GOT3 (cell line): ENCODE results near the gene TMEM132E.

ENCODE experiments used
- DNase-seq: peaks from one replicate; lab custom pipeline; 2025; ENCODE audit warnings: mixed read lengths; lab: John Stamatoyannopoulos, UW

Gene TMEM132E

DNA sequence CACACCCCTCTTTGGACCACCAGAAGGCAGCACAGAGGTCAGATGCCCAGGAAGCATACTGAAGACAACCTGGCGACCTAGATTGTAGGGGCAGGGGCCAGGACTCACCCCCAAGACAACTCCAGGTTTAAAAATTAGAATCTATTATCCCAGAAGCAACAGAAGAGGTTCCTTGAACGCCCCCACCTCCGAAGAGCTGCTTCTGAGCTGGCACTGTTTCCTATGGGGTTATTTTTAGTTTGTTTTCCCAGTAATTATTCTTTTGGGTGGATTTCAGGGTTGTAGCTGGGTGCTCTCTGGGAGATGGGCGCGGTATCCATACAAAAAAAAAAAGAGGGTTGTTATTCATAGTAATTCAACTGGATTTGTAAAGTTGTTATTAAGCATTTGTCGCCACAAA, 10.4 kb upstream of the TMEM132E start:
- DNase-seq, result no peak

DNA sequence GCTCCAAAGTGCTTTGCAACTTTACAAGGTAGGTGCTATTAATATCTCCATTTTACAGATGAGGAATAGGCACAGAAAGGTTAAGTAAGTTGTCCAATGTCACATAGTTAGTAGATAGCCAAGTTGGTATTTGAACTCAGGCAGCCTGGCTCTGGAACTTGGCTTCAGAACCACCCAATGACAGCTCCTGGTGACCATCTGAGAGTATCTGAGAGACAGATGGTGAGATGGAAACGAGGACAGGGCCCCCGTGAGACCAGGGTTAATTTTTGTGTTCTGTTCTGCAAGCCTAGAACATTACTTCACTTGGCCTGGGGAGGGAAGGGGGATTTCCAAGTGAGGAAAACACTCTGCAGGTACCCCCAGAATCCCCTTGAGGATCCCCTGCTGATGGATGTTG, 9.8 kb upstream of the TMEM132E start:
- DNase-seq, result no peak

DNA sequence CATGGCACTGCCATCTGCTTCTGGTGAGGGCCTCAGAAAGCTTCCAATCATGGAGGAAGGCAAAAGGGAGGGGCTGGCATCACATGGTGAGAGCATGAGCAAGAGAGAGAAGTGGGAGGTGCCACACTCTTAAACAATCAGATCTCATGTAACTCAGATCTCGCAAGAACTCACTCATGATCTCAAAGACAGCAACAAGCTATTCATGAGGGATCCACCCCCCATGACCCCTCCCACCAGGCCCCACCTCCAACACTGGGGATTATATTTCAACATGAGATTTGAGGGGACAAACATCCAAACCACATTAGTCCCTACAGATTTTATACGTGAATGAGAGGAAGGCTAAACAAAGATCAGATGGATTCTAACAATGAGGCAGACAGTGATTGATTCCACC, 8.9 kb upstream of the TMEM132E start:
- no peak for DNase-seq

DNA sequence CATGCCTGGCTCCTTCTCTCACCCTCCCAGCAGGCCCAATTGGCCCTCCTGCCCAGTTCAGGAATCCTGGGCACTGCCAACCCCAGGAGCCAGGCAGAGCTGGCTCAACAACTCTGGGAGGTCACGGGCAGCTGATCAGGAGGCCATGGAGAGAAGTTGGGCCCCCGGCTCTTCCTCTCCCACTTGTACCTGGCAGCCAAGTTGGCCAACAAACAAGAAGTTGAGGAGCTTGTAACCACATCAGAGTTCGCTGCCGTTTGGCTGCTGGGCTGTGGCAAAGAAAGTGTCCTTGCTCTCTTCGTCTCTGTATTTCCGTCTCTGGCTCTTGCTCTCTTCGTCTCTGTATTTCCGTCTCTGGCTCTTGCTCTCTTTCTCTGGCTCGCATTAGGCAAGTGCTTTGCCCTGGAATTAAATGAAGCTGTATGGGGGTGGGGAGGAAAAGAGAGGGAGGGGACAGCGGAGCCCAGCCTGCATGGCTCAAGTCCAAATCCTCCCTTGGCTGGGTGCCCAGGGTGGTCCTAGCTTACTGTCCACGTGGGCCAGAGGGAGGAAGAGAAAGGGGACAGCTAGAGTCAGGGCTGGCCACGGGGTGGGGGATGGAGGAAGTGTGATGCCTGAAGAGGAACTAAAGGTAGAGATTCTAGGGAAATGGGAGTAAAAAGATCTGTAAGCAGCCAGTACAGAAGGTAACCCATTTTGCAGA, 7.8 kb upstream of the TMEM132E start:
- no peak for DNase-seq

DNA sequence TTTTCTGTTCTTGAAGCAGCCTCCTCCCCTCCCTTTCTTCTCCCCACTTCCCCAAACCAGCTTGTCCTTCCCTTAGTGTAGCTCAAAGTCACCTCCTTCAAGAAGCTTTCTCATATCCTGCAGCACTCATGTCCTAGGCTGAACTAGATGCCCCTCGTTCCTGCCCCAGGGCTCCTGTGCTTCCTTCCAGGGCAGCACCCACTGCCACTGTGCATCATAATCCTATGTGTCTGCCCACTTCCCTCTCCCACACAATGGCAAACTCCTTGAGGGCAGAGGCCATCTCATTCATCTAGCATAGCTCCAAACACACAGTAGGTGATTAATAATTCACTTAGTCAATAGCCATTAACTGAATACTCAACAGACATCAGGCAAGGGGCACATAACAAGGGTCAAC, 6.9 kb upstream of the TMEM132E start:
- DNase-seq, result no peak

DNA sequence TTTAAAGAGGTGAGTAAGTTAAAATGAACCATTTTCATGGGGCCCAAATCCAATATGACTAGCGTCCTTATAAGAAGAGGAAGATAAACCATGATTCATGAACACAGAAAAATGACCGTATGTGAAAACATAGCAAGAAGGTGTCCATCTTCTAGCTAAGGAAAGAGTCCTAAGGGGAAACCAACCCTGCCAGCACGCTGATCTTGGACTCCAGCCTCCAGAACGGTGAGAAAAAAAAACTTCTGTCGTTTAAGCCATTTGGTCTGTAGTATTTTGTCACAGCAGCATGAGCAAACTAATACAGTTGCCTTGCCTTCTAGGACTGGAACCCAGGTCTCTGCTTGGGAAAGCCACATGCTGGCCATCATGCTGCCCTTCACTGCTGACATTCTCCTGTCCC, 4.2 kb upstream of the TMEM132E start:
- DNase-seq, result no peak

DNA sequence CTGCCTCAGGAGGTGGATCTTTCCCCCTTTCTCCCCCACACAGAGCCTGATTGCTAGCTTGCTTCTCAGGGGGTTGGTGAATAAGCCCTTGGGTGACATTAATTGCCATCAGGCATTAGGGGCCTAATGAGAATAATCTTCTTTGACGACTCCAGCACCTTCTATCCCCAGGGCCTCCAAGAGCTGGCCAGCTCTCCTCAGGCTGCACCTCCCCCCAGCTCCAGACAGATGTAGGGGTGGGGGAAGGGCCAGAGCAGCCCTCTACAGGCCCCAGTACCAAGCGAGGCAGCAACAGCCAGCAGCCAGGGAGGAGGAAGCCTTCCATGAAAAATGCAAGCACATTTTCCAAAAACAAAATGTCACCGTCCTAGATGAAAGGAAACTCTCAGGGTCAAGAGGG, 1.4 kb upstream of the TMEM132E start:
- no peak for DNase-seq

DNA sequence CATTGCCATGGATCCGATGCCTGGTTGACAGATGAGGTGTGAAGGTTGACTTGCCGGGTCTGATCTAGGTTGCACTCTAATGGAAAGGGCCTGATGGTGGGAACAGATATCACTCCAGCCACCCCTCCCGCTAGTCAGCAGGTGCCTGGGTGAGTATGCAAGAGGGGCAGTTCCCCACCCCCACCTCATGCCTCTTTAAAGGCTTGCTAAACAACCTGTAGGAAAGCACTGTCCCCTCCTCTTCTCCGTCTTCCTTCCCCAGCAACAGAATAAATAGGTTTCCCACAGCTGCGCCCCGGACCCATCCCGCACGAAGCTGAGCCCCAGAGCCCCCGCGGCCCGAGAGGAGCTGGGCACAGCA, 746 bp upstream of the TMEM132E start:
- no peak for DNase-seq

DNA sequence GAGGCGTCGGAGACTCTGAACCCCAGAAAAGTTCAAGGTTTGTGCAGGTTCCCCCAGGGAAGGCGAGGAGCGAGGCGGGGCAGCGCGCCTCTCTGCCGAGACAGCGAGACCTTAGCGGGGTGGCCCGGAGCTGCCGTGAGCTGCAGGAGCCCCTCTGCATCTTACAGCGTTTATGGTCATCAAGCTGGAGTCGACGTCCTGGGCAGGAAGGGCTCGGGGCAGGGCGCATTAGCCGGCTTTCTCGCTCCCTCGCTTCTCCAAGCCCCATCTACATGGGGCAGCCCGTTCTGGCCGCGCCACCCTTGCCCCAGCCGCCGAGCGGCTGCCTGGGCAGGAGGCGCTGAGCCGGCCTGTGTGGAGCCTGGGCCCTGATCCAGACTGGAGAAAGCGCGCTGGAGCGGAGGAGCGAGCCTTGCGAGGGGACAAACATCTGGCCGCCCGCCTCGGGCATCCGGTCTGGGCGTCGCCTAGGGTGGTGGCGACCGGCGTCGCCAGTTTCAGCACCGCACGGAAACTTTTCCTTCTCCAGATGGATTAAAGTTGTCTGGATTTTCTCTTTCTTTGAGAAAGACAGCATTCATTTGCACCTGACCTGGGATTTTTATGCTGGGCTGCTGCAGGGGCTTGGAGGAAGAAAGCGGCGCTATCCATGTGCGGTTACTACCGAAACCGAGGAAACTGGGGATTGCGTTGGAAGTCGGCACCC, 750 bp downstream of the TMEM132E start:
- DNase-seq, result no peak

DNA sequence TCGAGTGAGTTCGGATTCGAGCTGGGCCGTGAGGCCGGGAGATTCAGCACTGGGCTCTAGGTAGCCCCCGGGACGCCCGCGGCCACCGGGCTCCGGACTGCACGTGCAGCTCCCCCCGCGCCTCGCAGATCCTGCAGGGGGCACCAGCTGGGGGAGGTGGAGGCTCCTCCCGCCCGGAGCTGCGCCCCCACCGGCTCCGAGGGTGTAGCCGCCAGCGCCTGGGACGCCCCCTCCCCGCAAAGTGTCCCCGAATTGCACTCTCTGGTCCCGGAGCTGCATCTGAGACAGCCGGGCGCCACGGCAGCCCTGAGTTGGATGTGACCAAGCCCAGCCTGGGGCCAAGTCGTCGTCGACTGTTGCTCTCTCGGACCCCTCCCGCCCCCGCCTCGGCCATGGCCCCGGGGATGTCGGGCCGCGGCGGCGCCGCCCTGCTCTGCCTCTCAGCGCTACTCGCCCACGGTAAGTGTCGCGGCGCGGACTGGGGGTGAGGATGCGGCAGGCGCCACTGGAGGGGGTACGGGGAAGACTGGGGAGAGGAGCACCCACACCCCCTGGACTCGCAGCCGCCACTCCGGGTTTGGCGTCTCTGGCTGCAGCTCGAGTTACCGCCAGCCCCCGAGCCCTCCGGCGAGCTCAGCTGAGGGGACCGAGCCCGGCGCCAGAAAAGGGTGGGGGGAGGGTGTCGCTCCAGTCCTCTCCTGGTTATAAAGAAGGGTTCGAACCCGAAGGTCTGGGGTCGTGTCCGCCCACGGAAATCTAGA, 1.5 kb downstream of the TMEM132E start:
- no peak for DNase-seq

DNA sequence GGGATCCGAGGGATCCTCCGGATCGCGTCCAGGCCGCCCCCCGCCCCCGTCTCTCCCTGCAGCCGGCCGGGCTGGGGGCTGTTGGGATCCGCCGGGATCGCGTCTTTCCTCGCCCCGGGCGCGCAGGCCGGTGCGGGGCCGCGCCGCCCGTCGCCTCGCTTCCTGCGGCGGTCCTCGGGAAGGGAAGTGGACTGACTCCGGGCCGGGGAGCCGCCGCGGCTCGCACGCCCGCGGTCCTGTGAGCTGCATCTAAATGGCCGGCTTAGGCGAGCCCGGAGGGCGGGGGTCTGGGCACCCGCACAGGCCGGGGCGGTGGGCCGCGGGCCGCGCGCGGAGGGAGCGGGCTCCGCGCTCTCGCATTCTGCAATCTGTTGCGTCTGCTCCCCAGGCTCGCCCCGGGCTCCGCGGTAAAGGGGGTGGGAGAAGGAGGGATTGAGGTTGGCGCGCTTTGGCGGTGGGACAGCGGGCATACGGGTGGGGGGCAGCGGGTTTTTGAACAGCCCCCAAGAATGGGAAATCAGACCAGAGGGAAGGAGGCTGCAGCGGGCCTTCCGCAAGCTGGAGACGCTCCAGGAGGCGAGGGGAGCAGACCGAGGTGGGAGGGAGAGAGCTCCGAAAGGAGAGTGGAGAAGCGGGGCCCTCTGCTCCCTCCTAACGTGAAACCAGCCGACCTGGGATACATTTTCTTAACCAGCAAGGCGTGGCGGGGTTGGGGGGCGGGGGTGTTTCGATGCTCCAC, 2.2 kb downstream of the TMEM132E start:
- no peak for DNase-seq

DNA sequence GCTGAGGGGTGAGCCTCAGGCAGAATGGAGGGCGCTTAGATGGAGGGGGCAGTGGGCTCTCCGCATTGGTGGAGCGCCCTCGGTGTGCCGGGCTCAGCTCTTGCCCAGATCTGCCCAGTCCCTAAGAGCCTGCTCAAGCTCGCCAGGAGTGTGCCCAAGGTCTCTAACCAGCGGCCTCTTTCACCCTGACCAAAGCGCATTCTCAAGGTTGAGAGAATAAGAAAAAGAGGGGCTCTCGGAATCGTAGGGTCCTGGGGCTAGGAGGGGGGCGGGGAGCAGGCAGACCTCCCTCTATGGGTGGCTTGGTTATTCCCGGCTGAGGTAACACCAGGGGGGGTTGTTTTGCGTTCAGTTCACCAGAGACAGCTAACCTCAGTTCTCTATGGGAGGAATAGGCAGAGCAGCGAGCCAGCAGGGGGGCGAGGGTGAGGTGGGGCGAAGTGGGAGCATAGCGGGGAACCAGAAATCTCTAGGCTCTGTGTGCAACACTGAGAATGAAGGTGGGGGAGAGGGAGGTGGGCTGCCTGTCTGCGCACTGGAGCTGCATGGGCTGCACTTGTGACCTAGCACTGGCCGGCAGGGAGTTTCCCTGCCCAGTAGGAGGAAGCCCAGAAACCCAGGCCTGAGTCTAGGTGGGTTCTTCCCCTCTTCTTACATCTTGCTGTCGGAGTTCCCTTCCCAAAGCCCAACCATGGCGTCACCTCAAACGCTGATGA, 3.0 kb downstream of the TMEM132E start:
- no peak for DNase-seq

DNA sequence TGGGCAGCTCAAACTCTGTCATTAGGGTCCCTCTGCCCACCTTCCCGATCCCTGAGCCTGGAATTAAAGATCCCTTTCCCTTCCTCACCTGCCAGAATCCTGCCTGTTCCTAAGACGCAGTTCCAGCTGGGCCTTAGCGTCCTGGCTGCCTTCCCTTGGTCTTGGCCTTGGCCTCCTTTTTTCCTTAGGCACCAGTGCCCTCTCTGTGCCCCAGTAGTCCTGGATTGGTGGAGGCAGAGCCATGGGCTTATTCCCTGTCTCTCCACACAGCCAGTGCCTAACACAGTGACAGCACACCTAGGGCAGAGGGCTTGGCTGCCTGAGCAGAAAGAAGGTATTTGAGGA, 3.5 kb downstream of the TMEM132E start:
- no peak for DNase-seq

DNA sequence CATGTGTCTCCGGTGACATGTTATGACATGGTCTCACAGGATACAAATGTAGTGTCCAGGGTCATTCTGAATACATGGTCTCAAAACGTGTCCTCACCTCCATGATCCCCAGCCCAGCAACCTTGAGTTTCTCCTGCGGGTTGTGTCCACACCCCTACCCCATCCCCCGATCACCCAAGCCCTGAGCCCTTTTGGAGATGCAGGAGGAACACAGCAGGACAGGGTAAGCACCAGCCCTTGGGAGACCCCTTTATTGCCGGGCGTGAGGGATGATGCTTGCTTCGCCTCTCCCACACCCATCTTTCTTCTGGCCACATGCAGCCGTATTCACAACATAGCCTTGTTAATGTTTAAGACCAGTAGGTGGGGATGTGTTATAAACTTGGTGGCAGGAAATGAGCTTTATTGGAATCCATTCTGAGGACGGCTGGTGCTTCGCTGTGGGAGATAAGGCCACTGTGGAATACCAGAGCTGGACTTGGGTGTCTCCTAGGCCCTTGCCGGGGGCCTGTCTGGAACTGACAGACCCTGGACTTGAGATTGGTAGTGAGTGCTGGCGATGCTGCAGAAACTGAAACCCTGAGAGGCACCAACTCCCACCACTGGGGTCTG, 5.5 kb downstream of the TMEM132E start:
- DNase-seq, result no peak

DNA sequence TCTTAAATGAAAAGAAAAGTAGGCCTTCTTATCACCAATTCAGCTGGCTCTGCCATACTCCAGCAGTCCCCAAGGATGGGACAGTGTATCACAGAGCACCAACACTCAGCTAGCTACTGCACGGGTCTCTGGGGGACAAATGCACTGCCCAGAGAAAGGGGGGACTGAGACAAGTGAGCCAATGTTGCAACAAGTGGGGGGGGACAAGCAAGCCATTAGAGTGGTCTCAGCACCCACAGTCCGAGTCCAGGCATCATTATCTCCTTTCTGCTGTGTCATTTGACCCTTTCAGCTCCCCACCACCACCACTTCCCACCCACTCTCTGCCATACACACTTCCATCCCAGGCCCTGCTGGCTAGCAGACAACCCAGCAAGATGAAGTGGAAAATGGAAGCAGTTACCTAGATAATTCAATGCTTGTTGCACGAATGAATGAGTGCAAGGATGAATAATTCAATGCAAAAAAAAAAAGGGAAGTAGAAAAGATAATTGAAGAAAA, 7.0 kb downstream of the TMEM132E start:
- DNase-seq, result no peak

DNA sequence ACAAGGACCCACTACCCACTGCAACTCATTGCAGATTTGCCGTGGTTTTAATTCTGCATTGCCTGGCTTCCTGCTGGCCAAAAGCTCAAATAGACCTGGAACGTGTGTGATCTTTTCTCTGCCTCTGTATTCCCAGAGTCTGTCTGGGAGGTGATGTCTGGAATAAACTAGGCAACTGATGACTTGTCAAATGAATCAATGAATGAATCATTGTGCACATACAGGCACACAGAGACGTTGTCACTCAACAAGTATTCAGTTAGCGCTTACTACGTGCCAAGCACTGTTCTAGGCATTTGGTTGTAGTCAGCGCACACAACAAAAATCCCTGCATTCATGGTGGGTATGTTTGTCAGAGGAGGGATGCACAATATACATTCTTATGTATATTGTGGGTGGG, 8.9 kb downstream of the TMEM132E start:
- no peak for DNase-seq

DNA sequence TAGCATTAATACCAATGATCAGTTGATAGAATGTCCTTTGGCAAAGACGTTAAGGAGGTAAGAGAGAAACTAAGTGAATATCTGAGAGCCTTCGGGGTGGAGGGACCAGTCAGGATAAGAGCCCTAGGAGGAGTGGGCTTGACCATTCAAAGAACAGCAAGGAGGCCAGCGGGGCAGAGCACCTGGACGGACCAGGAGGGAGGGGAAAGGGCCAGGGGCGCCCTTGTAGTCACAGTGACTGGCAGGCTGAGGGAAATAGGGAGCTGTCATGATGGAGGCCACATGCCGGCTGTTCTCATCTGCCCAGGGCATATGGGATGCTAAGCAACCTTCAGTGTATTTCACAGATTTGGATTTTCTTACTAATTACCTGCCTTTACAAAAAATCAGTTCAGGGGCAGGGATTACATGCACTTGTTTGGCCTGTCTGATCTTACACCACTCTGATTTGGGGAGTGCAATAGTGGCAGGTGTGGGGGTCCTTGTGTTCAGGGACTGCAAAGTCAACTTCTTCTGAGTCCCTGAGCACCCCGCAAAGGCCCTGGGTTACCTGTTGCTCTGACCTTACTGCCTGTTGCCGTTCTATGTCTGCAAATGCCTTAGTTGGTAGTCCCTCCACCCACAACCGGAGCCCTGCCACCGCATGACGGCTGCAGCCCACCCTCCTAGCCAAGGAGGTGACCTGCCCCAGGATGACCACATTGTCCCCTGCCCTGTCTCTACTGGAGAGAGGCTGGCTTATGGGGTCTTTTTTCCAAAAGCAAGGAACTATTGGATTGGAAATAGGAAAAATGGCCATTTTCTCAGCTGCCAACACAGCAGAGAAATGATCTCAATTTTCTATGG, 10.0 kb downstream of the TMEM132E start:
- DNase-seq, result no peak

DNA sequence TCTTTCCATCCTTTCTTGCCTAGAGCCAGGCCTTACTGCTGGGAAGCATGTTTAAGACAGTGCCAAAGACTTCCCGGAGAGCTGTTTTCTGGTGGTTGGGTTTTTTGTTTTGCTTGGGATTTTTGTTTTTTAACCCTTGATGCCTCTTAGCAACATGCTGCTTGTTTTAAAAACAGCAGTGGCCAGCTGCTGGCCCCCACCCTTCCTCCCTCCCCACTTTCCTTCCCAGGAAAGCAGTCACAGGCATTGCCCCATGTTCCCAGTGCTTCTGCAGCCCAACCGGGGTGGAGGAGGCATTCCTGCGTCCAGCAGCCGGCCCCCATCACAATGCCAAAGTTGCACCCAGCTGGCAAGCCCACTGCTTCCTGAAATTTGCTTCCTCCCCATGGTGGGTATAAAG, 12.6 kb downstream of the TMEM132E start:
- no peak for DNase-seq

DNA sequence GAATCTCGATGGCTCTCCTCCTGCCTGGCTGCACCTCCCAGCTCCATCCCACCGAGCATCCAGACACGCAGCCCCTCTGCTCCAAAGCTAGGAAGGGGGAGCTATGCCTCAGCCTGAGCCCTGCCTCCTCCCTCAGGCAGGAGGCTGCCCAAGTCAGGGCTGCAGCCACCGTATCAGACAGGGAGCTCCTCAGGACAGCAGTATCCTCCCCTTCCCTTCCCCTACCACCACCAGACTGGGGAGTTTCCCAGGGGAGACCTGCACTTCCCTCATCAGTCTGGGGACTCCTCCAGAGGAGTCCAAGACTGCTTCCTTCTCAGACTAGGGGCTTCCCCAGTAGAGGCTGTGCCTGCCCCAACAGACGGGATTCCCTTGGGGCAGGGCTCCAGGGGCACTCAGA, 17.5 kb downstream of the TMEM132E start:
- no peak for DNase-seq

DNA sequence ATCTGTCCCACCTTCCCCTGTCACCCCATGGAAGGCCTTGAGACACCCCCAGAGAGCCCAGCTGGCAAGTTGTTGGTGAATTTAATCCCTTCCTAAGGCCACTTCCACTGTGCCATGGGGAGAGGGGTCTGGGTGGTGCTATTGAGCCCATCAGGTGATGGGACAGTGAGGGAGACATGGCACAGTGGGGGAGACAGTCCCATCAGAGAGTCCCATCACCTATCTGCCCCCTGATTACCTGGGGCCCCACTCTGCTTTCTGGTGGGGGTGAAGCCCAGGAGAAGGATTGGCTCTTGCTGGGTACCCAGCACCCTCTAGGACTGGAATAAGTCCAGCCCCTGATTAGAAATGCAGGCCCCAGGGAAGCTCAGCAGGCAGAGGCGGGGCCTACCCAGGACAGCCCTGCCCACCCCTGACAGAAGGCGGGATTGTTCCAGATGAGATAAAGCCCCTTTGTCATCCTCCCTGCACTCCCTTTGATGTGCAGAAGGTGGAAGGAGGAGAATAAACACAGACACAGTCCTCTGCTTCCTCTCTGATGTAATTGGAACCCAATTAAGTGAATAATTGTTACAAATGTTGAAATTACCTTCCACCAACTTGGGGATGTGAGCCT, 18.9 kb downstream of the TMEM132E start:
- DNase-seq, result no peak
